ENCODE data around the gene VPS13D.

- TF ChIP-seq POLR2AphosphoS2 (IDR thresholded peaks at IDR 0.05; ENCODE audit: low read depth, low read length) (no peak), CTCF (IDR thresholded peaks at IDR 0.05 in 2 of 3, conservative IDR thresholded peaks at IDR 0.05 in 1 of 3; ENCODE audit: control insufficient read depth in 2 of 3, extremely low read depth in 1 of 3, insufficient read depth in 1 of 3, low read depth in 3 of 3, low read length in 3 of 3) (no peak), SUPT20H (IDR thresholded peaks at IDR 0.05; ENCODE audit: borderline replicate concordance, control insufficient read depth, low read depth, low read length) (no peak)
Measured at GRCh38 chr1:12539705-12540579, 310.1 kb downstream of the VPS13D start.
